Measurements from ENCODE around the gene RAET1E. TPM values are rescaled to one million over a fixed set of nuclear protein-coding genes. Genes with fewer than 3 reads are reported as not detected.
A peak's percentile ranks its signal among the peaks of the same experiment; 100 is the strongest.
"Not testable (repeated sequence)": the region's sequence is repeated elsewhere in the genome, so short reads cannot be mapped to it uniquely, and the experiment has no call there.

RAET1E gene, protein sequence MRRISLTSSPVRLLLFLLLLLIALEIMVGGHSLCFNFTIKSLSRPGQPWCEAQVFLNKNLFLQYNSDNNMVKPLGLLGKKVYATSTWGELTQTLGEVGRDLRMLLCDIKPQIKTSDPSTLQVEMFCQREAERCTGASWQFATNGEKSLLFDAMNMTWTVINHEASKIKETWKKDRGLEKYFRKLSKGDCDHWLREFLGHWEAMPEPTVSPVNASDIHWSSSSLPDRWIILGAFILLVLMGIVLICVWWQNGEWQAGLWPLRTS
- total RNA-seq (2014; rRNA removed; shearing (Covaris generic)) = 11.3 and 14.6 TPM in 2 replicates
- 3.6 and 4.1 TPM in 2 replicates for polyA plus RNA-seq (2015; cell fraction: cytosol; rRNA removed)
- 6.4 and 8.5 TPM in 2 replicates for polyA plus RNA-seq (2015; cell fraction: nucleus; rRNA removed)

DNA sequence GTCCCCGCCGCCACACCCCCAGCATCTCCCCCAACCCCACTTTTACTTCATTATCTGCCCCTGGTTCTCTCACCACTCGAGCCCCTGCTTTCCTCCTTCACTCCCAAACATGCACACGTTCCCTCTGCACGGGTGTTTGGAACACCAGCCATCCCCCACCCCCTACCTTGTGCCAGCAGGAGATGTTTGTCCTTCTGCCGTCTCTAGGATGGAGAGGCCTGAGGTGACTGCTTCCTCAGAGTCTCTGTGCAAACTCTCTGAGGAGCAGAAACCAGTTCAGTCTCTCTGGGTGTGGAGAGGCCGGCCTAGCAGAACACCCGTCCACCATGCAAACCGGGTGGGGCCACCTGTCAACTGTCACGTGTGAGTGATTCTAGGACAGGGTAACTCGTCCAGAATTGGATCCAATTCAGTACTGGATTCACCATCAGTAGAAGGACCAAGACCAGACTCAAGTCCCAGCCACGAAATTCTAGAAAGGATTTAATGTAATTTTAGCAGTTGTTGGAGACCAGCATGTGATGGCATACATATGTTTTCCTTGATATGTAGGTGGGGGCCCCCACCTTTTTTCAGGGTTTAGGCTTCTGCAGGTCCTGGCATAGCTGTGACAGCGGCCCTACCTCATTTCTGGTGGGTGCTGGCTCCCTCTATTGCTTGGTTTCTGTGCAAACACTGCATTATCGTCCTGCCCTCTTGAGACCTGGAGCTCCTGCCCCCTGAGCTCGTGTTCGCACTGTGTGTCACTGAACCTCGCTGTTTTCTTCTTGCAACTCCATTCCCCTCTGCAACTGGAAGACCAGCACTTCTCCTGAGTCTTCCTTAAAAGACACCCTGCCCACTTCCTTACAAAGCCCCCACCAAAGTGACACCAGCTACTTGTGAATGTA is at the start of gene RAET1E:
RAET1E (minus strand) TSS at position 259 of the 890 bp plus-strand sequence. CDS start 7,212 bp downstream, outside the sequence.
- no peak for DNase-seq (ENCODE audit: low read depth)

DNA sequence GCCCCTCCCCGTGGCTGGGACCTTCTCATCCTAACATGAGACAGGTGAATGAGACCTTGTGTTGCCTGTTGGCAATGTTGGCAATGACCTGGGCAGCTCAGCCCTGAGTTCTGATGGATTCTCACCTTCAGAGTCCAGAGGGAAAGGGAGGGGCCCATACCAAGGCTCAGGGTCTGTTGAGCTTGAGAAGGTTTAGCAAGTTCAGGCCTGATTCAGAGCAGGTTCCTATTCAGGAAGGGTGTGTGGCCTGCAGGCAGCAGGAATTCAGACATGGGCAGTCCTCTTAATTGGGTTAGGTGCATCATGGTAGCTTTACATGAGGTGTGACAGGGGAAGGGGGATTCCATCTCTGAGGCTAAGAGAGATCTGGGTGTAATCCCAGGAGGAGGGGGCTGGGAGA is 49.6 kb upstream of the RAET1E start:
- DNase-seq (ENCODE audit: low read depth) = not testable (repeated sequence)

DNA sequence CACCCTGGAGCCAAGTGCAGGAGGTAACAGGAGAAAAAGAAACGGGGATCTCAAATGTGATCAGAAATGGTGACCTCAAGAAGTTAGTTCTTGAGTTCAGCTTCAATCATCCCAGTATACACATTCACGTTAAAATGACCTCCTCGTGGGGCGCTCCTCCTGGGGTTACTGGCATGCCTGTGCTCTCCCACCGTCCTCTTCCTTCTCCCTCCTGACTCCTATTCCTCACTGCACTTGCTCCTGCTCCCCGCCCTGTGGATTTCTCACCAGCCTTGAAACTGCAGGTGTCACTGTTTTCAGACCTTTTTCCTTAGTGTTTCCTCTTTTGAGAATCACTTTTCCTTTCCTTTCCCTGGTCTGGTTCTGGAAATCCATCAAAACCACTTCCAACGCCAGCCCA is 48.7 kb upstream of the RAET1E start:
- DNase-seq (ENCODE audit: low read depth) = not testable (repeated sequence)

DNA sequence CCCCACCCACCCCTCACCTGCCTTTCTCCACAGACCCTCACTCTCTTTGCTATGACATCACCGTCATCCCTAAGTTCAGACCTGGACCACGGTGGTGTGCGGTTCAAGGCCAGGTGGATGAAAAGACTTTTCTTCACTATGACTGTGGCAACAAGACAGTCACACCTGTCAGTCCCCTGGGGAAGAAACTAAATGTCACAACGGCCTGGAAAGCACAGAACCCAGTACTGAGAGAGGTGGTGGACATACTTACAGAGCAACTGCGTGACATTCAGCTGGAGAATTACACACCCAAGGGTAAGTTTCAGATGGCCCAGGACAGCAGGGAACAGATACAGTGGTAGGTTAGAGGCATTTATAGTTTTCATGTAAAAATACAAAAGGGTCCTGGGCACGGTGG is 47.4 kb upstream of the RAET1E start:
- DNase-seq (ENCODE audit: low read depth) = not testable (repeated sequence)

DNA sequence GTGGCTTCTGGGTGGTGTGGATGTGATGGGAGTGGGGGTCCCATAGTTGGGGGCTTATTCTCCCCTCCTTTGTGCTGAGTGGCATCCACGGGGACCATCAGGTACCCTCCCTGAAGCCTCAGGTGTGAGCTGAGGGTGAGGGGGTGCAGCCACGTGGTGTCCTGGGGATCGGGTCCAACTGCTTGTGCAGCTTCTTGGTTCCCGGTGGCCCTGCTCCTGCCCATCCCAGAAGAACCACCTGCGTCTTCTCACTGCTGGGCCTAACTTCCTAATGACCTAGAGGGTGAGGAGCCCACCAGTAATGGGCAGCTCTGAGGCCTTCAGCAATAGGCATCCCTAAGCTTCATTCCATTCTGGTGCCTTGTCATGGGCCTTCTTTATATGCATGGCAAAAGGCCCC is 45.4 kb upstream of the RAET1E start:
- DNase-seq (ENCODE audit: low read depth) = not testable (repeated sequence)

DNA sequence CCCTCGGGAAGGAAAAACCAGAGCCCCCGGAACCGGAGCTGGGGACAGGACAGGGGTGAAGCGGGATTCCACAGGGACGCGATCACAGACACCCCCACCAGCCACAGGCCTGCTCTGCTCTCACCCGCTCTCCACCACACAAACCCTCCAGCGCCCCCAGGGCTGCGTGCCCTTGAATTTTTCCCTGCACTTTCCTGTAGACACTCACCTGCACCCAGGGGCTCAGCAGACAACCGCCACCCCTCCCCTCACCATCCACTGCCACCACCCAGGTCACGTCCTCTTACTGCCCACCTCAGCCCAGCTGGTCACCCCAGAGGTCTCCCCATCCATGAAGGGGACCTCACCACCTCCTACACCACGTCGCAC is 44.5 kb upstream of the RAET1E start:
- peak; percentile 5 for DNase-seq (ENCODE audit: low read depth)

DNA sequence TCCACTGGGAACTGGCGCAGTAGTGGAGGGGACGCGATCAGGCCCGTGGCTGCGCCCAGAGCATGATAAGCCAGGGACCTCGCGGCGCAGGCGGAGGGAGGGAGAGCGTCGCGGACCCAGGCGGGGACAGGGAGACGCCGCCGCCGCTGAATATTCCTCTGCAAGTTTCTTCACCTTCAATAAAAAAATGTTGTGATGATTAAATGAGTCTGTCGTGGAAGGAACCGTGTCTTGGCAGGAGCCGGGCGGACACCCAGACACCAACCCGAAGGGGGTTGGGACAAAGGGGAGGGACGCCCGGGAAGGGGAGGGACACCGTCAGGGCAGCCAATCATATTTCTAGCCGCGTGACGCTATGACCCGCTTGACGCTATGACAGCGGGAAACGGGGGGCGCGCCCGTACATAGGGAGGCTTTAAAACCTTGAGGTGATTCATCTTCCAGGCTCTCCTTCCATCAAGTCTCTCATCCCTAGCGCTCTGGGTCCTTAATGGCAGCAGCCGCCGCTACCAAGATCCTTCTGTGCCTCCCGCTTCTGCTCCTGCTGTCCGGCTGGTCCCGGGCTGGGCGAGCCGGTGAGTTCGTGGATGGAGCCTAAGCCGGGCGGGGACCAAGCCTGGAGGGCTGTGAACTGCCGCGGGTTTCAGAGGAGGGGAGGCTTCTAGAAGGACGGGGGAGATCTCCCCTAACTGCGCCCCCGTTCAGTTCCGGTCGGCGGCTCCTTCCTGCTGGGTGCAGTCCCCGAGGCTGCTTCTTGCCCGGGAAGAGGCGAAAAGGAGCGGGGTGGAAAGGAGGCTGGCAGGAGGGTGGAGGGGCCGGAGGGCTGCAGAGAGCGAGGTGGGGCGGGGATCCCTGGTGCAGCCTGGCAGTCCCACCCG is 43.9 kb upstream of the RAET1E start, which contains the start of gene ULBP2:
ULBP2 (plus strand) TSS at position 432 of the 878 bp plus-strand sequence; CDS start at position 491, 59 bp downstream.
- DNase-seq (ENCODE audit: low read depth) = peak; percentile 96

DNA sequence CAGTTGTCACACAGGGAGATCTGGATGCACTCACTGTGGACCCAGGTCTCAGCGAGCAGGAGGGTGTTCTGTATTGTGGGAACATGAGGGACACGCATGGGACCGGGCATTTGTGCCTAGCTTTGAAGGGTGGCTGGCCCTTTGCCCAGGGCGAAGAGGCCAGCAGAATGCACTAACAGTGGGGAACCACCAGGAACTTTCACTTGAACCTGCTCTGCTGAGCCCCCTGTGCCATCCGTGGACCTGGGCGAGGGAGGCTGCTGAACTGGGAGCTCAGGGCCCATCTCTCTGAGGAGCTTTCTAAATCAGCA is 42.7 kb upstream of the RAET1E start:
- DNase-seq (ENCODE audit: low read depth) = no peak

DNA sequence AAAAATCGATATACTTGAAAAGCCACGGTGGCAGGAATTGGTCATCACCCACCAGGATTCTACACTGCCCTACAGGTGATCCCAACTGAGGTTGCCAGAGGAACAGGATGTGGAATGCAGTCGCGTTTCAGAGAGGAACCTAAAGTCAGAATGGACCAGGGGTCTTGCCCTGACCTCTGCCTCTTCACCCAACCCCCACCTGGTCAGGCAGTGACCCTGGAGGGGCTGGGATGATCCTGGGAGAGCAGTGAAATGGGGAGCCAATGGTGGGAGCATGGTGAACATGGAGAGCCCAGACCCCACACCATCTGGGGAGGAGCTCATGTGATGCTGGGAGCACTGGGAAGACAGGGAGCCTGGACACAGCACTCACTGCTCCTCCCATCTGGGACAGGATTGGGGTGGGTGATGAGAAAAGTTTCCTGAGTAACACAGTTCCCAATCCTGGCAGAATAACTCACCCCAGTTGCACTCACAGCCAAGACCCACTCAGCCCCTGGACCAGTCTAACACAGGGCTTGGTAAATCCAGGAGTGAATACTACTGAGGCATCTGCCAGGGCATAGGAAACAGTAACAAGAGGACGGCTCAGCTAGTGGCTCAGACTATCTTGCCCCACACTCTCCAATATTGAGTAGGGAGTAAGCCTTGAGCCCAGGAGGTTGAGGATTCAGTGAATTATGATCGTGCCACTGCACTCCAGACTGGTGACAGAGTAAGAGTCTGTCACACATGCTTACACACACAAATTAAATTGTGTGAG is 42.2 kb upstream of the RAET1E start:
- DNase-seq (ENCODE audit: low read depth) = no peak

DNA sequence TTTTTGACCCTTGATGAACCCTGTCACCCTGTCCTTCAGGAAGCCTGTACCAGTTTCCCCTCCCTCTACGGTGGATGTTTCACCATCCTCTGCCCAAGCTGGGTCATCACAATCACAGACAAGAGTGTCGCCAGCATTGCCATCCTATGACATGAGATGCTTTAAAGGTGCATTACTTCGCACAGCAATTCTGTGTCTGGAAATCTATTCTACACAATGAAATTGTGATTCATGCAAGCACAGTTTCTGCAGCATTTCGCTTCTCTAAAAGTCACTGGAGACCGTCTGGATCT is 41.4 kb upstream of the RAET1E start:
- DNase-seq (ENCODE audit: low read depth) = no peak

DNA sequence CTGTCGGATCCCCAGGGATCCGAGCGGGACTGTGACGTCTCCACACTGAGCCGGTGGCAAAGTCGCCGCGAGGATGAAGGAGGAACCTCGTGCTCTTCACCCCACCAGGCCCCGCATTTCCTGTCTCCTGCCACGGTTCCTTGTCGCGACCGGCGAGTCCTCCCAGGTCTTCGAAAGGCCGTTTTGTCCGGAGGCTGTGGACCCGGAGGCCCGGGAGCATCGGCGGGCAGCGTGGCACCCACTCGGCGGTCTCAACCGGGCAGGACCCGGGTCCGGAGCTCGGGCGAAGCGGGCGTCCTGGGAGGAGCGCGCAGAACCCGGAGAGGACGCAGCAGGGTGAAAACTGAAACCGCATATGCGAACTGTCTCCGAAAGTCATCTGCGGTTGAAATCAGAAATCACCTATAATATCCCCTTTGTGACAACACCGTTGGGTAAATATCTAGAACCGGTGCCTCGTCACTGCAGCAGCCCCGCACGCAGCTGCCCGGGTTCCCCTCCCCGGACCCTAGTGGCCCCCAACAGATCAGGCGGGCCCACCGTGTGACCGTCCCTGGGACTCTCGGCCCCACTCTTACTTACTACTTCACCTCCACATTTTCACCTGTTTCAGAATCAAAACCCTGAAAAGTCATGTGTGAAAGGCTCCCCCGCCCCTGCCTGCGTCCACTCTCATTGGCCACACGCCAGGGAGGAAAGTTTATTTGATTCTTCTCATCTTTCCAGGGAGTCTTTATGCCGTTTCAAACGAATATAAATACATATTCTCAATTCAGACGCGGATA is 40.9 kb upstream of the RAET1E start:
- DNase-seq (ENCODE audit: low read depth) = no peak

DNA sequence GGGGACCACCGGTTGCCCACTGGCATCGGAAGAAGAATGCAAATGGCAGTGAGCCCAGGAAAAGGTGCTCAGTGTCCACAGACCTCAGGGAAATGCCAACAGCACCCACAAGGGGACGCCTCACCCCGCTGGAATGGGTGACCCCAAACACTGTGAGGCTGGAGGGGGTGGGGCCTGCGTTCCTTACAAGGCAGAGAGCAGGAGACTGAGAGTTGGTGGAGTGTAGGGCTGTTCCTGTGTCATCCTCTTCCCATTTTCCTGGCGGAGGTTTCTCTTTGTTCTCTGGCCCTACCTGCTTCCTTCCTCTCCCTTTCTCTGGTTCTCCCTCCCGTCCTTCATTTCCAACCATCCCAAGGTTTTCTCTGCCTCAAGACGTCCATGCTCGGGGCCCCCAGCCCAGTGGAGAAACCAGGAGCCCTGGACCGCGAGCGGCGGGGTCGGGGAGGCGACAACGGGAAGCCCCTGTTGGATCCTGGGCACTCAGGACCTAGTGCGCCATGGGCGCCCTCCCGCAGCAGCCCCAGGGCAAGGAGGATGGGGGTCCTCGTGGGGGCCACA is 40.2 kb upstream of the RAET1E start:
- not testable (repeated sequence) for DNase-seq (ENCODE audit: low read depth)

DNA sequence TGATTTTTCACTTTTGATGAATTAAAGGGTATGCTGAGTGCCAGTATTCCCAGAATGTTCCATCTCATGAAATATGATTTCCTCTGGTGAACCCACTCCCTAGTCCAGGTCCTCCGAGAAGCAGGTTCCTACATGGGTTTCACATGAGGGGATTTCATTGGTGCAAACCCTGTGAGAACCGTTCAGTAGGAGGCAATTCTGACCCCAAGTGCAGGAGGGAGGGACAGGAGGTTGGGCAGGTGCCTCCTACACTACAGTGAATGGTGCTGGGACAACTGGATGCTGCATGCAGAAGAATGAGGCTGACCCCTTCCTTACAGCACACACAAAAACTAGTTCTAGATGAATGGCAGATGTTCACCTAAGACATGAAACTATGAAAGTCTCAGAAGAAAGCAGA is 38.8 kb upstream of the RAET1E start:
- DNase-seq (ENCODE audit: low read depth) = no peak

DNA sequence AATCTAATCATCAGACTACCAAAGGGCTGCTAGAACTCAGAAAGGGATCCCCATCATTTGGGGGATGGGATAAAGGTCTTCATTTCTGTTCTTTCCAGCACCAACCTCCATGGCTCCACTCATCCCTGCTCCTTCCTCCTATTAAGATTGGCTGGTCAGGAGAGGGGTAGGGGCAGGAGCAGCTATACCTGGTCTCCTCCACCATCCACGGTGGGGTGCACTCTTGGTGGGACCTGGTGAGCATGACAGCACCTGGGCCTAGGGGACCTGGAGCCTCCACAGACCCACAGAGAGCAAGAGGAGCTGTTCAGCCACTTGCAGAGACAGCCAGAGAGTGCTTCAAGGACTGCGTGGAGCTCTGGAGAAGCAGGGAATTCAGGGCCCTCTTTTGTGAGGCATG is 37.8 kb upstream of the RAET1E start:
- DNase-seq (ENCODE audit: low read depth) = no peak

DNA sequence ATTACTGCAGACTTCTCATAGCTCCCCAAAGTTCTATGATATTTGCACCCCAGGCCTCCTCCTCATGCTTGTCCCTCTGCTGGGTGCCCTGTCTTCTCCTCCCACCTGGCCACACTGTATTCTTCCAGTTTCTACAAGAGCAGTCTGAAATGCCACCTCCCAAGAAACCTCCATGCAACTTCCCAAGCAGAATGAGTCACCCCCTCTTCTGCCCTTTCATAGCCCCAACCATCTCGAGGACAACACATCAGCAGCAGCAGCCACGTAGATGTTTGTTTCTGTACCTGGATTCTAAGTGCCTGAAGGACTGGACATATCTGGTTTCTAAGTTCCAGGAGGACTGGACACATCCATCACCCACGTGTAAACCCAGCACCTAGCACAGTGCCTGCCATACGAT is 37.3 kb upstream of the RAET1E start:
- peak; percentile 31 for DNase-seq (ENCODE audit: low read depth)

DNA sequence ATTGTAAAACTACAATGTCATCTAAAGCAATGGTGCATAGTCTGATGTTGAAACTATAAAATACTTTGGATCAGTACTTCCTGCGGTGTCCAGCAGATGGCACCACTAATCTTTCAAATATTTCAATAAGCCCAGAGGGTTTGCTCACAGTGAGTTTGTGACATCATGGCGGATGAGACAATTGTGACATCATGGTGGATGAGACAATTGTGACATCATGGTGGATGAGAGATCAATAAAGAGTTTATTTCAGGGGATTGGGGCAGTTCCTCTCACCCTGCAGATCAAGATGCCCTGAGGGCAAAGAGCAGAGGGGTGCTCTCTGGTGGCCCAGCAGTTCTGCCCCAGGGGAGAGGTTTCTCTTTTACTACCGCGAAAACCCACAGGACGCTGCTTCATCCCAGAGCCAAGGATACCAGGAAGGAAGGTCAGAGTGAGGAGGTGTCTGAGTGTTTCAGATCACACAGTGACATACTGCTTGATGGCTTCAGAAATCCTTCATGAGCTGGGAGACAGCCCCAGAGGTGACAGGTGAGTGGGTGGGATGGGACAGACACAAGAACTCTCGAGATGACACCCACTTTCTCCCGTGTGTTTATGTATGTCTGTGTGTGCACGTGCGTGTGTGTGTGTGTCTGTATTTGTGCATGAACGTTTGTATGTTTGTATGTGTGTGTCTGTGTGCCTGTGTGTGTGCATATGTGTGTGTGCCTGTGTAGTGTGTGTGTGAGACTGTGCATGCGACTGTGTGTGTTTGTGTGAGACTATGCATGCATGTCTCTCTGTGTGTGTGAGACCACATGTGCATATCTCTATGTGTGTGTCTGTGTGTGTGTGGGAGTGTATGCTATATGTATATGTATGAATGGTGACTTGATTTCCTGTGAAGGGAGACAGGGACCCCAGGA is 36.6 kb upstream of the RAET1E start:
- peak; percentile 55 for DNase-seq (ENCODE audit: low read depth)

DNA sequence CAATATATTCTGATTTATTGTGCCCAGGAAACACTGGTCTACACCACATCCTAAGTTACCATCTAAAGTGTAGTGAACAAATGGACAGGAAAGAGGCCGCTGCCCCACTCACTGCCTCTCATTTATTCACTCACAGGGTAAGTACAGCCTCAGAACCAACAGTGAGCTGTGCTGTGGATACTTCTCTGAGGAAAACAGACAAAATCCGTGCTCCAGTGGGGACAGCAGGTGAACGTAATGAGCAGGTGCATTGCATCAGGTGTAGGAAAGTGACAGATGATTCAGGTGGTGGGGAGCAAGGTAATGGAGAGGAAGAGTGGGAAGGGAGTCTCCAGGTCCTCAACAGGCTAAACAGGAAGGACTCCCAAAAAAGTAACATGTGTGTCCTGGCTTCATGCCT is 35.5 kb upstream of the RAET1E start:
- no peak for DNase-seq (ENCODE audit: low read depth)

DNA sequence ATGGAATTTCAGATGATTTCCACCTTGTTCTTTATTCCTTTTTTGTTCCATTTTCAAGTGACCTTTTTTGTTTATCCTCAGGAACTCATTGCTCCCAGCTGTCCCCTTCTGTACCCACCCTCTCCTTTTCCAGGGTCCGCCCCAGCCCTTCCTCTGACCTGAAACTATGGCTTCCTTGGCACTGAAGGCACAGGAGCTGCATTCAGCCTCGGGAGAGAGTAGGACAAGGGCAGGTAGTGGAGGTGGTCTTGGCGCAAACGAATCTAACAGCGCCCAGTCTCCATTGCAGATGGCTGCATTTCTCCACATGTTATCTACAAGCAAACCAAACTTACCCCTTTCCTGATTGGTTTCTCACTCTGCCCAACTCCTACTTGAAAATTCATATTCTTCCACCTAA is 35.1 kb upstream of the RAET1E start:
- no peak for DNase-seq (ENCODE audit: low read depth)

DNA sequence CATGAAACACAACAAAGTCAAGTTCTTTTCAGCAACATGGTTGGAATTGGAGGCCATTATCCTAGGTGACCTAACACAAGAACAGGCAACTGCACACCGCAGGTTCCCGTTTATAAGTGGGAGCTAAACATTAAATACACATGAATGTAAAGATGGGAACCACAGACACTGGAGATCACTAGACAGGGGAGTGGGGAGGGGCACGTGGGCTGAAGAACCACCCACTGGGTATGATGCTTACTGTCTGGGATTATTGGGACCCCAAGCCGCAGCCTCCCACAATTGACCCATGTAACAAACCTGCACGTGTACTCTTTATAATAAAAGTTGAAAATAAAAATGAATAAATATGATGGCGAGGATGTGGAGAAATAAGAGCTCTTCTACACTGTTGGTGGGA is 33.6 kb upstream of the RAET1E start:
- DNase-seq (ENCODE audit: low read depth) = no peak

Data from HT1080 (cell line).